Body of pancreas (tissue), 4 donors: ENCODE data around the gene SLC17A8.

Source experiments
- CTCF ChIP-seq, 7 experiments: fragments of 450-650 bp in 4 of 7; fragments of 200-600 bp in 3 of 7; sonication (generic) in 3 of 7; IDR thresholded peaks; one replicate each; pipeline ENCODE4 v1.5.1; 2016 to 2019; ENCODE audit warnings: antibody characterized with exemption in 7 of 7
- POLR2A ChIP-seq, 3 donors: fragments of 450-650 bp; IDR thresholded peaks; one replicate each; pipeline ENCODE4 v1.6.1; 2016; ENCODE audit warnings: antibody characterized with exemption in 3 of 3, mild to moderate bottlenecking in 2 of 3

GRCh38 chr12:100364324-100364723 is 7.5 kb downstream of the SLC17A8 start:
- no peak for TF ChIP-seq CTCF (IDR thresholded peaks at IDR 0.05)
- no peak for TF ChIP-seq POLR2A (IDR thresholded peaks at IDR 0.05)
